GM10248 (cell line): ENCODE measurements around the gene TRAF2.

Source experiments
- CTCF ChIA-PET: fragments of 300-600 bp; sonication (Branson Sonifier 250); formaldehyde crosslinking; extraction: SDS; loops from one replicate; lab custom pipeline; 2021; ENCODE audit warnings: antibody characterized with exemption; lab: Yijun Ruan, JAX
- POLR2A ChIA-PET: fragments of 350-650 bp; sonication (Branson Sonifier 250); formaldehyde crosslinking; extraction: SDS; loops from one replicate; lab custom pipeline; 2020; ENCODE audit warnings: antibody characterized with exemption; lab: Yijun Ruan, JAX
- DNase-seq: peaks from one replicate; pipeline ENCODE4 v3.0.0; 2012; ENCODE audit errors: extremely low spot score
- CTCF ChIP-seq: IDR thresholded peaks from 2 replicates; pipeline ENCODE4 v1.5.1; 2012; ENCODE audit warnings: mild to moderate bottlenecking, low read depth; ENCODE audit errors: extremely low read depth, missing control alignments, control extremely low read depth

The TRAF2 gene

GRCh38 chr9:136960938-136961275 lies 74.6 kb downstream of the TRAF2 start:
- TF ChIP-seq CTCF = no peak
- ChIA-PET CTCF (interaction anchor here (1.2 to 1.7 kb wide), 2 partner anchors 9 to 13 kb away, joined by 4 read pairs; no protein-coding TSS in a partner anchor), POLR2A (no interaction called here)
- DNase-seq = no peak

- POLR2A ChIA-PET = no interaction called here
- TF ChIP-seq CTCF = no peak
- DNase-seq = no peak
- CTCF ChIA-PET = interaction anchor here (1.2 to 1.7 kb wide), 2 partner anchors 9 to 13 kb away, joined by 4 read pairs; no protein-coding TSS in a partner anchor
These were observed 75.2 kb downstream of the TRAF2 start for GRCh38 chr9:136961279-136962065.

- CTCF ChIA-PET = interaction anchor here (1.6 kb wide), 1 partner anchor 18 kb away, joined by 4 read pairs; the partner anchor contains the start of genes C8G and FBXW5
- TF ChIP-seq CTCF = no peak
- POLR2A ChIA-PET = no interaction called here
- no peak for DNase-seq
These were observed 75.8 kb downstream of the TRAF2 start for GRCh38 chr9:136962163-136962562.

- no peak for TF ChIP-seq CTCF
- POLR2A ChIA-PET = no interaction called here
- DNase-seq = no peak
- CTCF ChIA-PET = interaction anchor here (1.6 to 2.7 kb wide), 2 partner anchors 18 to 66 kb away, joined by 4 to 8 read pairs; partner anchors contain the start of genes C8G and FBXW5
These were observed 76.5 kb downstream of the TRAF2 start for GRCh38 chr9:136962701-136963248.

GRCh38 chr9:136963341-136963740 lies 77.0 kb downstream of the TRAF2 start:
- CTCF ChIA-PET = interaction anchor here (1.6 to 2.7 kb wide), 2 partner anchors 19 to 66 kb away, joined by 4 to 8 read pairs; partner anchors contain the start of genes C8G and FBXW5
- no peak for DNase-seq
- TF ChIP-seq CTCF = no peak
- POLR2A ChIA-PET = no interaction called here

GRCh38 chr9:136963751-136964150 lies 77.4 kb downstream of the TRAF2 start:
- no peak for DNase-seq
- CTCF ChIA-PET = interaction anchor here (1.6 to 2.7 kb wide), 3 partner anchors 19 to 71 kb away, joined by 4 to 8 read pairs (median 7); partner anchors contain the start of genes C8G and FBXW5
- TF ChIP-seq CTCF = no peak
- POLR2A ChIA-PET = no interaction called here
